GM23338 (cell line): ENCODE results near the gene ZBTB7C. TPM values are rescaled to one million over a fixed set of nuclear protein-coding genes. Genes with fewer than 3 reads are reported as not detected.

ENCODE experiments used
- ATAC-seq: fragments of 200-7000 bp; cut with Tn5 transposase; 3 replicates; pipeline ENCODE4 v1.9.1; 2020
- DNase-seq: peaks from one replicate; pipeline ENCODE4 v3.0.0-alpha.2; 2015; ENCODE audit warnings: low spot score
- H2AFZ ChIP-seq: fragments of 200-600 bp; sonication (generic); 2 replicates; pipeline ENCODE4 v1.8.0; 2016; ENCODE audit warnings: antibody characterized with exemption, mild to moderate bottlenecking, moderate library complexity
- H3F3A ChIP-seq: fragments of 200-600 bp; sonication (generic); replicated peaks from 2 replicates; pipeline ENCODE4 v1.8.0; 2017; ENCODE audit warnings: antibody characterized with exemption, mixed run types, low read depth
- H3K27ac ChIP-seq: fragments of 200-600 bp; sonication (generic); 2 replicates; pipeline ENCODE4 v1.6.1; 2016; ENCODE audit warnings: low read depth
- H3K27me3 ChIP-seq: fragments of 200-600 bp; sonication (generic); 2 replicates; pipeline ENCODE4 v1.8.0; 2016; ENCODE audit warnings: mild to moderate bottlenecking, mixed run types, moderate library complexity; ENCODE audit not compliant: insufficient read depth
- H3K36me3 ChIP-seq: fragments of 200-600 bp; sonication (generic); 2 replicates; pipeline ENCODE4 v1.8.0; 2016; ENCODE audit warnings: mild to moderate bottlenecking; ENCODE audit not compliant: insufficient read depth
- H3K4me1 ChIP-seq: fragments of 200-600 bp; sonication (generic); 2 replicates; pipeline ENCODE4 v1.8.0; 2016; ENCODE audit warnings: mild to moderate bottlenecking, moderate library complexity; ENCODE audit not compliant: insufficient read depth
- H3K4me2 ChIP-seq: fragments of 200-600 bp; sonication (generic); 2 replicates; pipeline ENCODE4 v1.7.1; 2017; ENCODE audit warnings: mixed run types
- H3K4me3 ChIP-seq: fragments of 200-600 bp; sonication (generic); 2 replicates; pipeline ENCODE4 v1.6.1; 2016; ENCODE audit warnings: mixed run types
- H3K79me2 ChIP-seq: fragments of 200-600 bp; sonication (generic); replicated peaks from 2 replicates; pipeline ENCODE4 v1.8.0; 2017; ENCODE audit warnings: mild to moderate bottlenecking; ENCODE audit not compliant: insufficient read depth
- H3K9me2 ChIP-seq: fragments of 200-600 bp; sonication (generic); 2 replicates; pipeline ENCODE4 v1.8.0; 2017; ENCODE audit not compliant: insufficient read depth
- H4K20me1 ChIP-seq: fragments of 200-600 bp; sonication (generic); replicated peaks from 2 replicates; pipeline ENCODE4 v1.8.0; 2017; ENCODE audit warnings: mild to moderate bottlenecking; ENCODE audit not compliant: insufficient read depth
- H3K27ac Mint-ChIP-seq: 2 replicates; pipeline ENCODE4 v1.8.0; 2020; ENCODE audit warnings: inconsistent platforms, mild to moderate bottlenecking, moderate library complexity, mixed read lengths
- H3K27me3 Mint-ChIP-seq: 3 replicates; pipeline ENCODE4 v1.8.0; 2022; ENCODE audit warnings: low read depth, mild to moderate bottlenecking, moderate library complexity, mixed read lengths, inconsistent platforms; ENCODE audit not compliant: insufficient read depth, poor library complexity
- H3K36me3 Mint-ChIP-seq: 3 replicates; pipeline ENCODE4 v1.8.0; 2021; ENCODE audit warnings: low read depth, mild to moderate bottlenecking, inconsistent platforms, moderate library complexity, mixed read lengths
- H3K4me1 Mint-ChIP-seq: 3 replicates; pipeline ENCODE4 v1.8.0; 2020; ENCODE audit warnings: mild to moderate bottlenecking, inconsistent platforms, mixed read lengths
- H3K4me3 Mint-ChIP-seq: 3 replicates; pipeline ENCODE4 v1.8.0; 2021; ENCODE audit warnings: moderate library complexity, mild to moderate bottlenecking, inconsistent platforms, mixed read lengths
- H3K9me3 Mint-ChIP-seq: 3 replicates; pipeline ENCODE4 v1.8.0; 2020; ENCODE audit warnings: moderate library complexity, mild to moderate bottlenecking, inconsistent platforms, mixed read lengths
- CREB1 ChIP-seq: fragments of 250-450 bp; sonication (Bioruptor Pico); IDR thresholded peaks from 2 replicates; pipeline ENCODE4 v1.5.0; 2020; ENCODE audit warnings: low read depth, mild to moderate bottlenecking, moderate library complexity
- EZH2 ChIP-seq: fragments of 200-600 bp; sonication (generic); IDR thresholded peaks from one replicate; pipeline ENCODE4 v1.8.0; 2017; ENCODE audit warnings: antibody characterized with exemption, mild to moderate bottlenecking, low read depth; ENCODE audit not compliant: unreplicated experiment
- EZH2phosphoT487 ChIP-seq: fragments of 200-600 bp; sonication (generic); IDR thresholded peaks from one replicate; pipeline ENCODE4 v1.8.1; 2018; ENCODE audit warnings: antibody characterized with exemption; ENCODE audit not compliant: unreplicated experiment
- JUNB ChIP-seq: IDR thresholded peaks from one replicate; pipeline ENCODE4 v1.6.1; 2016; ENCODE audit warnings: antibody characterized with exemption; ENCODE audit not compliant: unreplicated experiment
- NANOG ChIP-seq: IDR thresholded peaks from 2 replicates; pipeline ENCODE4 v1.6.1; 2016; ENCODE audit warnings: antibody characterized with exemption, borderline replicate concordance
- POLR2AphosphoS5 ChIP-seq: IDR thresholded peaks from 2 replicates; pipeline ENCODE4 v1.6.1; 2016; ENCODE audit warnings: antibody characterized with exemption, low read depth
- STAT1 ChIP-seq: IDR thresholded peaks from one replicate; pipeline ENCODE4 v1.6.1; 2016; ENCODE audit warnings: antibody characterized with exemption; ENCODE audit not compliant: unreplicated experiment
- ZNF114 ChIP-seq: fragments of 250-450 bp; sonication (Bioruptor Pico); IDR thresholded peaks from 2 replicates; pipeline ENCODE4 v1.5.0; 2020; ENCODE audit warnings: mild to moderate bottlenecking, moderate library complexity
- polyA plus RNA-seq: library from polyadenylated mRNA; unstranded; fragments of >200 nt; fragmentation: Nextera tagmentation; extraction: Ambion mirVana; gene quantifications from 2 replicates; pipeline ENCODE4 v1.2.1, GENCODE V29; 2016
- total RNA-seq: library from RNA; depleted of rRNA; stranded (reverse); fragments of >200 nt; shearing (Covaris generic); gene quantifications from 2 replicates; pipeline ENCODE4 v1.2.3, GENCODE V29; 2014
- TF ChIP-seq, protein P1 (sequence below): IDR thresholded peaks from one replicate; pipeline ENCODE4 v1.6.1; 2018; ENCODE audit warnings: antibody characterized with exemption; ENCODE audit not compliant: unreplicated experiment
- TF ChIP-seq, protein P2 (sequence below), 2 experiments: fragments of 200-600 bp in 1 of 2; sonication (generic) in 1 of 2; conservative IDR thresholded peaks; 2 replicates each; pipeline versions ENCODE4 v1.5.1 to v1.6.1; 2016 to 2017; ENCODE audit warnings: antibody characterized with exemption in 2 of 2, low read depth in 2 of 2, mild to moderate bottlenecking in 2 of 2, moderate library complexity in 1 of 2

Gene ZBTB7C
- total and polyA plus RNA-seq, 2 experiments from 2014 or later: 0.03 to 0.14 TPM

DNA sequence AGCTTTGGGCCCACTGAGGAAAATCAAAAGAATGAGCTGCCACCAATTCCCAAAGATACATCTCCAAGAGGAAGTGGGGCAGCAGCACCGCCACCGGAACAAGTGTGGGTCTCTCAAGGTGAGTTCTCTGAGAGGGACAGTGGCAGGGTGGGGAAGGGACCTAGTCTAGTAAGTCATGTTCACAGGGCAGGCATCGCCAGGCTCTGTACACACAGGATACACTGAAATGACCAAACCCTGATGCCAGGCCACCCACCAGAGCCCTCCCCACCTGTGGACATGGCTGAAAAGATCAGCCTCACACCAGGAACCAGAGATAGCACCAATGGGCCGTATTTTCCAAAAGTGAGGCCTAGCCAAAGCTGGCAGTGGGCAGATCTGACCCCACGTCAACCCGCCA is 370.5 kb downstream of the ZBTB7C start (continued):
- TF ChIP-seq, protein P1, sequence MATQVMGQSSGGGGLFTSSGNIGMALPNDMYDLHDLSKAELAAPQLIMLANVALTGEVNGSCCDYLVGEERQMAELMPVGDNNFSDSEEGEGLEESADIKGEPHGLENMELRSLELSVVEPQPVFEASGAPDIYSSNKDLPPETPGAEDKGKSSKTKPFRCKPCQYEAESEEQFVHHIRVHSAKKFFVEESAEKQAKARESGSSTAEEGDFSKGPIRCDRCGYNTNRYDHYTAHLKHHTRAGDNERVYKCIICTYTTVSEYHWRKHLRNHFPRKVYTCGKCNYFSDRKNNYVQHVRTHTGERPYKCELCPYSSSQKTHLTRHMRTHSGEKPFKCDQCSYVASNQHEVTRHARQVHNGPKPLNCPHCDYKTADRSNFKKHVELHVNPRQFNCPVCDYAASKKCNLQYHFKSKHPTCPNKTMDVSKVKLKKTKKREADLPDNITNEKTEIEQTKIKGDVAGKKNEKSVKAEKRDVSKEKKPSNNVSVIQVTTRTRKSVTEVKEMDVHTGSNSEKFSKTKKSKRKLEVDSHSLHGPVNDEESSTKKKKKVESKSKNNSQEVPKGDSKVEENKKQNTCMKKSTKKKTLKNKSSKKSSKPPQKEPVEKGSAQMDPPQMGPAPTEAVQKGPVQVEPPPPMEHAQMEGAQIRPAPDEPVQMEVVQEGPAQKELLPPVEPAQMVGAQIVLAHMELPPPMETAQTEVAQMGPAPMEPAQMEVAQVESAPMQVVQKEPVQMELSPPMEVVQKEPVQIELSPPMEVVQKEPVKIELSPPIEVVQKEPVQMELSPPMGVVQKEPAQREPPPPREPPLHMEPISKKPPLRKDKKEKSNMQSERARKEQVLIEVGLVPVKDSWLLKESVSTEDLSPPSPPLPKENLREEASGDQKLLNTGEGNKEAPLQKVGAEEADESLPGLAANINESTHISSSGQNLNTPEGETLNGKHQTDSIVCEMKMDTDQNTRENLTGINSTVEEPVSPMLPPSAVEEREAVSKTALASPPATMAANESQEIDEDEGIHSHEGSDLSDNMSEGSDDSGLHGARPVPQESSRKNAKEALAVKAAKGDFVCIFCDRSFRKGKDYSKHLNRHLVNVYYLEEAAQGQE: no peak
- no peak for TF ChIP-seq POLR2AphosphoS5
- TF ChIP-seq NANOG: no peak
- no peak for TF ChIP-seq EZH2phosphoT487
- no peak for TF ChIP-seq EZH2
- no peak for TF ChIP-seq ZNF114 (CRISPR knock-in tag)
- TF ChIP-seq STAT1: no peak
- TF ChIP-seq CREB1 (CRISPR knock-in tag): no peak

DNA sequence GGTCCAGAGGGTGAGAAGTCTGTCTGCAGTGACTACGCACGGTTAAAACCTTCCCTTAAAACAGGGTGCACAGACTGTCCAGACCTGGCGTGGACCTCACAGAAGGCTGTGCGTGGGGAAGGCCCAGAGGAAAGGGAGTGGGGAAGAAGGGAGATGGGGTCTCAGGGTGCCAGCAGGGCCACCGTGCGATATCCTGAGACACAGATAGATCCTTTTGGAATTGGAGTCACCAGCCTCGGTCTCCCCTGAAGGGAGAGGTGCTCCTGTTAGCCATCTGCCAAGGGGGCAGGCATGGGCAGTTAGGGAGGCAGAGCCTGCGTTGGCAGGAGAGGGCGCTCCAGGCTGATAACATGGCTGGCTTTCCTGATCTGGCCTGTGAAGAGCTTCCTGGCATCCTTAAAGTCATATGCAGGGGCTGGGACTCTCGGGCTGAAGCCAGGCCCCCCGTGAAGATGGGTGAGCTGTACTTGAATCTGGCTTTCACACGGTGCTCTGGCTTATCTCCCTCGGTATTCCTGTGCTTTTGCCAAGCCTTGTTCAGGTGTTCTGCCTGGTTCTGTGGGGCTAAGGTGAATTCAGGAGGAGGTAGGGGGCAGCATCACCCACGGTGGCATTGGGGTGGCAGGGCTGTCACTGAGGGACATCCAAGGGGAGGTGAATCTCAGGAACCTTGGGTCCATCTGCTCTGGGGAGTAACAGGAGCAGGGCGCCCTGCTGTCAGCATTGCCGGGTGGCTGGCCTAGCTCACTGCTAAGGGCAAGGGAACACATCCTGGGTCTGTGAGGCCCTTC is 371.5 kb downstream of the ZBTB7C start:
- no peak overlapping the region for H3K4me3 Mint-ChIP-seq
- peak; percentile 64 for DNase-seq
- Histone ChIP-seq H3K4me2 (no peak overlapping the region), H4K20me1 (no peaks in the 10 kb centered on the region), H3F3A (no peaks in the 10 kb centered on the region), H3K9me2 (no peaks in the 10 kb centered on the region), H3K36me3 (no peaks in the 10 kb centered on the region), H3K4me1 (no peaks in the 10 kb centered on the region), H3K4me3 (no peak overlapping the region), H2AFZ (no peak overlapping the region), H3K79me2 (no peaks in the 10 kb centered on the region), H3K27ac (no peak overlapping the region), H3K27me3 (no peaks in the 10 kb centered on the region)
- TF ChIP-seq, protein P2, sequence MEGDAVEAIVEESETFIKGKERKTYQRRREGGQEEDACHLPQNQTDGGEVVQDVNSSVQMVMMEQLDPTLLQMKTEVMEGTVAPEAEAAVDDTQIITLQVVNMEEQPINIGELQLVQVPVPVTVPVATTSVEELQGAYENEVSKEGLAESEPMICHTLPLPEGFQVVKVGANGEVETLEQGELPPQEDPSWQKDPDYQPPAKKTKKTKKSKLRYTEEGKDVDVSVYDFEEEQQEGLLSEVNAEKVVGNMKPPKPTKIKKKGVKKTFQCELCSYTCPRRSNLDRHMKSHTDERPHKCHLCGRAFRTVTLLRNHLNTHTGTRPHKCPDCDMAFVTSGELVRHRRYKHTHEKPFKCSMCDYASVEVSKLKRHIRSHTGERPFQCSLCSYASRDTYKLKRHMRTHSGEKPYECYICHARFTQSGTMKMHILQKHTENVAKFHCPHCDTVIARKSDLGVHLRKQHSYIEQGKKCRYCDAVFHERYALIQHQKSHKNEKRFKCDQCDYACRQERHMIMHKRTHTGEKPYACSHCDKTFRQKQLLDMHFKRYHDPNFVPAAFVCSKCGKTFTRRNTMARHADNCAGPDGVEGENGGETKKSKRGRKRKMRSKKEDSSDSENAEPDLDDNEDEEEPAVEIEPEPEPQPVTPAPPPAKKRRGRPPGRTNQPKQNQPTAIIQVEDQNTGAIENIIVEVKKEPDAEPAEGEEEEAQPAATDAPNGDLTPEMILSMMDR (conservative IDR thresholded peaks at IDR 0.05; ENCODE audit: low read depth in 2 of 2): peak; percentile 55 to 81
- TF ChIP-seq NANOG (no peak), STAT1 (no peak), JUNB (no peak)
- H3K27me3 Mint-ChIP-seq: peaks cover 7% of the 10 kb centered on the region
- H3K36me3 Mint-ChIP-seq: no peaks in the 10 kb centered on the region
- no peak overlapping the region for H3K27ac Mint-ChIP-seq
- no peaks in the 10 kb centered on the region for H3K9me3 Mint-ChIP-seq
- peak; percentile 93 for ATAC-seq
- H3K4me1 Mint-ChIP-seq: peaks cover 3% of the 10 kb centered on the region; the same call in 1 of the 3 replicates
